NOMO-1 treated with DMSO at 0.1 percent for 48 hours (cell line): ENCODE data around the gene ASIC2.

Experiments used
- DNase-seq: peaks from one replicate; lab custom pipeline; 2025; ENCODE audit not compliant: unreplicated experiment; lab: John Stamatoyannopoulos, UW

The ASIC2 gene

GRCh38 chr17:33205552-33205951 lies 87.5 kb downstream of the ASIC2 start:
- DNase-seq, result no peak

DNA sequence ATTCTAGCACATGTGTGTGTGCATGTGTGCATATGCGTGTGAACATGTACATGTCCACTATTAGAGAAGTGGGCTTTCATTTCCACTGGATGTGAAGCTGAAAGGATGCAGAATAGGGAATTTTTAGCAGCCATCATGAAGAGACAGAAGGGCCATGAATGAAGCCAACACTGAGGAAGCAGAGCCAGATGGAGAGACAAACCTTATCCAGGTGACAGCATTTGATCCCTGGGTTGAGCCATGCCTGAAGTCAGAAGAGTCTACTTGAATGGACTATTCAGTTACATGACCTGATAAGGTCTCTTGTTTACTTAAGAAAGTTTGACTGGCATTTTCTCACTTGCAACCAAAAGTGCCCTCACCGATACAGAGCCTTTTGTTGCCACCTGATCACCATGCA lies 88.4 kb downstream of the ASIC2 start:
- no peak for DNase-seq

GRCh38 chr17:33204156-33204555 lies 88.9 kb downstream of the ASIC2 start:
- no peak for DNase-seq

GRCh38 chr17:33202796-33203495 lies 90.1 kb downstream of the ASIC2 start:
- DNase-seq, result no peak

- no peak for DNase-seq
Observed at GRCh38 chr17:33202021-33202420, 91.1 kb downstream of the ASIC2 start.

- DNase-seq, result no peak
Observed at GRCh38 chr17:33201283-33201682, 91.8 kb downstream of the ASIC2 start.

- DNase-seq, result no peak
Observed at GRCh38 chr17:33200587-33200986, 92.5 kb downstream of the ASIC2 start.

GRCh38 chr17:33199571-33200510 lies 93.3 kb downstream of the ASIC2 start:
- DNase-seq, result no peak

GRCh38 chr17:33198954-33199353 lies 94.1 kb downstream of the ASIC2 start:
- no peak for DNase-seq

DNA sequence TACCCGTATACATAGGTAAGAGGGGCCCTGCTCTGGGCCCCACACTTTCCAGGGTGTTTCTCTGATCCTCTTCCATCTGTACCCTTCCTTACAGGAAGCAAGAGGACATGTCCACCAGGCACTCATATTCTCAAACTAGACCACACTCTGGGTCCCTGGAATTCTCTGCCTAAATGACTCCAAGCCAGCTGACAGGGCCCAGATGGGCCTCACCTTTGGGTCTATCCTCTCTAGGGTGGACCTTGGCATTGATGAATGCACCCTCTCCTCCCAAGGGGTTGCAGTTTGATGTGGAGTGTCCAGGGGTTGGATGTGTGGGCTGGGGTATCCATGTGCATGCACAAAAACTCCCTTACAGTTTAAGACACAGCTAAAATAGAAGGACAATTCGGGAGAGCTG lies 95.8 kb downstream of the ASIC2 start:
- DNase-seq, result no peak

DNA sequence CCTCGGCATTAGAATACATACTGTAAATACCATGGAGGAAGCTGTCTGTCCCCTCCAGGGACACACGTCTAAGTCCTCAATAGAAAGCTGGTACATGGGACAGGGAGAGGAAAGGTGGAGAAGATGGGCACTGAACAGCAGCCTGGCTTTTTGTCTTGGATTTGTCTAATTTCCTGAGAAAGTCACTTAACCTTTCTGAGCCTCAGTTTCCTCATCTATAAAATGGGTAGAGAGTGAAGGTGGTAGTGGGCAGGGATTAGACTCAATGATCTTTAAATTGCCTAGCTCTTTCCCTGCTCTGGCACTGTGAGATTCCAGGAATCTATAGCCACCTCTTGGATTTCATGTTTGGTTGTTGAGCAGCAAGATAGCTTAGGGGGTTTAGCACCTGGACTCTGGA lies 96.2 kb downstream of the ASIC2 start:
- no peak for DNase-seq

DNA sequence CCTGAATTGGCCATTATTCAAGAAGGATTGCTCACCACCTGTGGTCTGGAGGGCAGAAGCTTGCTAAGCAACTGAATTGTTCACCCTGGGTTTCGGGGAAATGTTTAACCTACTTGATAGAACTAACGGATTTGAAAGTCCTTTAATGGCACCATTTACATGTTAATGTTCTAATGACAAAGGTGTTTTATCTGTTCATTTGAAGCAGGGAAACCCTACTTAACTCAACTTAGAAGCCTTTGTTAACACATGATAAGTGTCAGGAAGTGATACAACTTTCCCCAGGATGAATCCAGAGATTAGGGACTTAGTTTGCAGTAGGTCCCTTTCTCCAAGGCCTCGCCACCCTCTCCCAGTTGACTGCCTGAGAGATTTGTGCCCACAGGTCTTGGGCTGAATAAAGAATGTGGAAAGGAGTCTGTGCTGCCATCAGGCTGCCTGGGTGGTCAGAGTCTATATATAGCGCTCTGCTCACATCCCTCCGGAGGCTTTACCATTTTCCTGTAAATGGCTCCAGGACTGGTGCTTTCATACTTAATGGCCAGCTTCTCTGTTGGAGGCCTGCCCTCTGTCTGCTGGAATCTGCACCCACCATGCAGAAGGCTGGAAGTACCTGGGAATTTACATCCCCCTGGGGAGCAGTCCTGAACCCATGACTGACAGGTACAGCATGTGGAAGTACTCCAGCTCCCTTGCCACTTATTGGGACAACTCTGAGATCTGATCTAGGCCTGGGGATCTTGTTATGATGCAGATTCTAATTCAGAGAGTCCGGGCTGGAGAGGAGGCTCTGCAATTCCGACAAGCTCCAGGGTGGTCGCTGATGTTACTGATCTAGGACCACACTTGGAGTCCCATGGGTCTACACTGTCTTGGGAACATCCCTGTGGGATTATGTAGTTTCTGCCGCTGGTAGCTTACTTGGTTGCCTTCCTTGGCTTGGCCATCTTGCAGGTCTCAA lies 99.9 kb downstream of the ASIC2 start:
- DNase-seq, result no peak

DNA sequence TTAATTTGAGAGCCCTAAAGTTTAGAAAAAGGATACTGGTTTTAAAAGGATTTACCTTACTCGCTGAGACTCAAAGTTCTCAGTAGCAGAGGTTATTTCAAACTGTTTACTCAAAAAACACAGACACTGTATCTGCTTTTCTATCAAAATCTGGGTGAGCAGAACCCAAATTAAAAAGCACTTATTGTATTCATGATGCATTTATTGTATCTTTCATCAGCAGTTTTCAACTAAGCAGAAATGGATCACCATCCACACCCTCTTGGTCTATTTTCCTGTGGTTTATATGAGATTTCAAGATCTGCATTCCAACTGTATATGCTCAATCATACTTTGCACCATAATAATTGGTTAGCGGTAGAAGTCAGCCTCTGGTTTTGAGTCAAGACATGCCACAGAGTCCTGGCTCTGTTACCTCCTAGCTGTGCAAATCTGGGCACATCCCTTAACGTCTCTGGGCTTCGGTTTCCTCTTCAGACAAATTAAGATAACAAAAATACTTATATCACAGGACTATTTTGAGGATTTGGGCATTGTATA lies 109.5 kb downstream of the ASIC2 start:
- no peak for DNase-seq

DNA sequence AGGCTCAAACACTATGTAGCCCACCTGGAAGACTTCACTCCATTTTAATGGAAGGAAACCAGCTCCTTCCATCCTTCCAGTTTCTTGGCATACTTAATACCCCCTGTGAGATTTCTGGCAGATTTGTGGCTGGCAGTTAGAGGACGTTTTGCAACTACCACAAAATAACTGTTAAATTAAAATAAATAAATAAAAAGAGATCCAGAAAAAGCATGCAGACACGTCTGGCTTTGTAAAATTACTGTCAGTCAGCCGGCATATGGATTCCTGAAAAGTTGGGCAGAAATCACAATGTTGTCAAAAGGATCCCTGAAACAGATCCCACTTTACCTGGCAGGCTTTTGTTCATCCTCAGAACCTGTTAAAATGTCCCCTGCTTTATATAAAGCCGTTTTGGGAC lies 113.9 kb downstream of the ASIC2 start:
- DNase-seq, result no peak

GRCh38 chr17:33178681-33179080 lies 114.4 kb downstream of the ASIC2 start:
- DNase-seq, result no peak

- DNase-seq, result no peak
Observed at GRCh38 chr17:33175562-33175961, 117.5 kb downstream of the ASIC2 start.

GRCh38 chr17:33171931-33172330 lies 121.2 kb downstream of the ASIC2 start:
- no peak for DNase-seq

DNA sequence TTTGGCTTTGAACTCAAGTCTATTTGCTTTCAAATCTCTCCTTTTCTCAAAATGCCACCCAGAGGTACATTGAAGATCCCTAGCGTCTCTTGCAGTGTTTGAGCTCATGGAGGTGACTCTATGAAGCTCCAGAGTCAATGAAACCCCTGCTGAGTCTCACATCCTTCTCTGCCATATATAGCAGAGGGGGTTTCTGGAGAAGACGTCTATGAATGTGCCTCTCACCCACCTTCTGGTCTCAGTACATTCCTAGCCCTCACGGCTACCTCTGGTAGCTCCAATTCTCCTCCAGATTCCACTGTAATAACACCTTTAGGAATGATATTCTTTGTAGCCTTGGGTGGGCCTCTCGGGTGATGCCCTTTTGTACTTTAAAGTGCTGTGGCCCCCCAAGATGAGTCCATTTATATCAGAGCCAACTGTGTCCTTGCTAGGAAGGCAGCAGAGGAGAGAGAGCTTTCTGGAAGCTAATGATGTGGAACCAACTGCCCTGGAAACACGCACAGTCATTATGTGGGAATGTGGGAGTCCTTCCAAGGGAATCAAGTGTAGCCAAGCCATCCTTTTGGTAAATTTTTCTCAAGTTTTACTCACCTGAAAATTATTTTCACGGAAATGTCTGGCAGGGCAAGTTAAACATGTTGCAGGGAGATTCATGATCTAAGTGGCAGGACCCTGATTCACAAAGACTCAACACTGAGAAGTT lies 123.4 kb downstream of the ASIC2 start:
- no peak for DNase-seq

DNA sequence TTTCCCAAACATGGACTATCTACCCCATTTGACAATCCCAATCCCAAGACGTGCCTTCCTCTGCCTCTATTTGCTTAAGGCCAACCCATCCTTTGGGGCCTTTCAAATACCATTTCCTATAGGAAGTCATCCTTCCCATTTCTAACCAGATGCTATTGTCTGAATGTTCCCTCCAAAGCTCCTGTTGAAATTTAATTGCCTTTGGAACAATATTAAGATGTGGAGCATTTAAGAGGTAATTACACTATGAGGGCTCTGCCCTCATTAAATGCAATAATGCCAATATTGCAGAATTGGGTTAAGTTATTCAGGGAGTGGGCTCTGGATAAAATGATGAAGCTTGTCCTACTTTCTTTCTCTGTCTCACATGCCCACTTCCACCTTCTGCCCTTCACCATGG lies 125.4 kb downstream of the ASIC2 start:
- no peak for DNase-seq

GRCh38 chr17:33166472-33166871 lies 126.6 kb downstream of the ASIC2 start:
- DNase-seq, result no peak
